GM18508 (cell line): Measurements from ENCODE around the gene KRTAP17-1.
"Not testable (repeated sequence)": the region's sequence is repeated elsewhere in the genome, so short reads cannot be mapped to it uniquely, and the experiment has no call there.

Experiments
- ATAC-seq: cut with Tn5 transposase; IDR thresholded peaks from one replicate; pipeline ENCODE4 v1.9.1; 2021; ENCODE audit warnings: moderate number of reproducible peaks; ENCODE audit not compliant: insufficient read depth, unreplicated experiment

Gene KRTAP17-1

GRCh38 chr17:41308251-41308917, 7.1 kb downstream of the KRTAP17-1 start:
- no peak for ATAC-seq

GRCh38 chr17:41307647-41308046, 7.9 kb downstream of the KRTAP17-1 start:
- no peak for ATAC-seq

GRCh38 chr17:41304091-41304490, 11.4 kb downstream of the KRTAP17-1 start:
- no peak for ATAC-seq

- ATAC-seq, result no peak
These were observed 12.5 kb downstream of the KRTAP17-1 start for GRCh38 chr17:41302981-41303380.

GRCh38 chr17:41301916-41302901, 13.3 kb downstream of the KRTAP17-1 start, which contains the start of gene KRTAP29-1:
KRTAP29-1 (minus strand) TSS chr17:41302851; CDS start chr17:41302851, 0 bp downstream.
- ATAC-seq, result no peak

GRCh38 chr17:41301204-41301790, 14.2 kb downstream of the KRTAP17-1 start:
- ATAC-seq, result no peak

GRCh38 chr17:41298458-41299135, 16.9 kb downstream of the KRTAP17-1 start:
- no peak for ATAC-seq

GRCh38 chr17:41296846-41297245, 18.7 kb downstream of the KRTAP17-1 start:
- no peak for ATAC-seq

GRCh38 chr17:41294016-41294415, 21.5 kb downstream of the KRTAP17-1 start:
- no peak for ATAC-seq

GRCh38 chr17:41287050-41287449, 28.5 kb downstream of the KRTAP17-1 start:
- ATAC-seq, result no peak

- no peak for ATAC-seq
These were observed 31.0 kb downstream of the KRTAP17-1 start for GRCh38 chr17:41284546-41284945.

- no peak for ATAC-seq
These were observed 31.5 kb downstream of the KRTAP17-1 start for GRCh38 chr17:41284043-41284442.

GRCh38 chr17:41278176-41278955, 37.1 kb downstream of the KRTAP17-1 start:
- no peak for ATAC-seq

GRCh38 chr17:41275648-41276190, 39.8 kb downstream of the KRTAP17-1 start, which contains the start of gene KRTAP9-7:
KRTAP9-7 (plus strand) TSS chr17:41275698; CDS start chr17:41275698, 0 bp downstream.
- ATAC-seq, result not testable (repeated sequence)

GRCh38 chr17:41271858-41272257, 43.7 kb downstream of the KRTAP17-1 start:
- no peak for ATAC-seq

- not testable (repeated sequence) for ATAC-seq
These were observed 44.2 kb downstream of the KRTAP17-1 start for GRCh38 chr17:41271323-41271722.

- no peak for ATAC-seq
These were observed 47.8 kb downstream of the KRTAP17-1 start for GRCh38 chr17:41267711-41268110.

GRCh38 chr17:41265078-41265477, 50.4 kb downstream of the KRTAP17-1 start, which contains the start of gene KRTAP9-6:
KRTAP9-6 (plus strand) TSS chr17:41265378; CDS start chr17:41265378, 0 bp downstream.
- ATAC-seq, result no peak
